GM21576 (cell line): ENCODE results near the gene HOXB5.

Experiments
- ATAC-seq: cut with Tn5 transposase; IDR thresholded peaks from one replicate; pipeline ENCODE4 v1.9.1; 2021; ENCODE audit warnings: mild to moderate bottlenecking, moderate library complexity; ENCODE audit not compliant: unreplicated experiment

The HOXB5 gene

GRCh38 chr17:48630009-48630924 lies 36.7 kb upstream of the HOXB5 start:
- no peak for ATAC-seq

- no peak for ATAC-seq
Measured at GRCh38 chr17:48629411-48629759, 35.8 kb upstream of the HOXB5 start.

- ATAC-seq, result no peak
Measured at GRCh38 chr17:48628649-48629410, 35.3 kb upstream of the HOXB5 start.

- ATAC-seq, result no peak
Measured at GRCh38 chr17:48627623-48628521, 34.3 kb upstream of the HOXB5 start.

GRCh38 chr17:48627118-48627597 lies 33.6 kb upstream of the HOXB5 start:
- ATAC-seq, result no peak

- ATAC-seq, result no peak
Measured at GRCh38 chr17:48626245-48627117, 32.9 kb upstream of the HOXB5 start, which contains the start of gene HOXB9. HOXB9 (minus strand) TSS chr17:48626358; CDS start chr17:48626269, 89 bp downstream.

GRCh38 chr17:48625495-48626244 lies 32.1 kb upstream of the HOXB5 start:
- no peak for ATAC-seq

GRCh38 chr17:48624544-48625494 lies 31.2 kb upstream of the HOXB5 start:
- no peak for ATAC-seq

GRCh38 chr17:48624118-48624517 lies 30.5 kb upstream of the HOXB5 start:
- ATAC-seq, result no peak

- ATAC-seq, result no peak
Measured at GRCh38 chr17:48623583-48623982, 30.0 kb upstream of the HOXB5 start.

GRCh38 chr17:48622857-48623256 lies 29.3 kb upstream of the HOXB5 start:
- ATAC-seq, result no peak

GRCh38 chr17:48621410-48622392 lies 28.1 kb upstream of the HOXB5 start:
- no peak for ATAC-seq

- no peak for ATAC-seq
Measured at GRCh38 chr17:48620461-48621139, 27.0 kb upstream of the HOXB5 start.

- ATAC-seq, result no peak
Measured at GRCh38 chr17:48619826-48620449, 26.4 kb upstream of the HOXB5 start.

GRCh38 chr17:48618256-48618896 lies 24.8 kb upstream of the HOXB5 start:
- no peak for ATAC-seq
